HepG2 (cell line): ENCODE data around the gene KIF23. TPM values are rescaled to one million over a fixed set of nuclear protein-coding genes. Genes with fewer than 3 reads are reported as not detected.

Experiments used
- ARID3A ChIP-seq: IDR thresholded peaks from 2 replicates; pipeline ENCODE4 v1.6.1; 2012; ENCODE audit warnings: low read depth, low read length, improper control_type of control experiment
- NFKB2 ChIP-seq: sonication (generic); formaldehyde crosslinking; IDR thresholded peaks from 2 replicates; pipeline ENCODE4 v1.4.0; 2020; ENCODE audit warnings: missing genetic modification reagents, borderline replicate concordance
- NFRKB ChIP-seq: fragments of 450-650 bp; IDR thresholded peaks from 2 replicates; pipeline ENCODE4 v1.6.1; 2017
- RAD21 ChIP-seq: fragments of 450-650 bp; formaldehyde crosslinking; IDR thresholded peaks from 2 replicates; pipeline ENCODE4 v1.5.0; 2020; ENCODE audit warnings: mild to moderate bottlenecking
- REXO4 ChIP-seq: sonication (generic); formaldehyde crosslinking; IDR thresholded peaks from 2 replicates; pipeline ENCODE4 v1.8.0; 2022; ENCODE audit warnings: missing genetic modification reagents, mild to moderate bottlenecking, borderline replicate concordance
- SIX1 ChIP-seq: sonication (generic); formaldehyde crosslinking; IDR thresholded peaks from 2 replicates; pipeline ENCODE4 v1.4.0; 2020; ENCODE audit warnings: missing genetic modification reagents, borderline replicate concordance
- SNRNP70 ChIP-seq: fragments of 200-400 bp; formaldehyde crosslinking; IDR thresholded peaks from 2 replicates; pipeline ENCODE4 v1.6.1; 2017; ENCODE audit warnings: mild to moderate bottlenecking, low read depth, low read length, moderate library complexity
- SP2 ChIP-seq: sonication (generic); formaldehyde crosslinking; IDR thresholded peaks from 2 replicates; pipeline ENCODE4 v1.5.1; 2020; ENCODE audit warnings: mild to moderate bottlenecking, missing genetic modification reagents
- ZBTB38 ChIP-seq: sonication (generic); formaldehyde crosslinking; IDR thresholded peaks from 2 replicates; pipeline ENCODE4 v1.5.1; 2020; ENCODE audit warnings: mild to moderate bottlenecking, missing genetic modification reagents
- ZKSCAN8 ChIP-seq: IDR thresholded peaks from 2 replicates; pipeline ENCODE4 v1.6.1; 2016; ENCODE audit warnings: borderline replicate concordance, missing genetic modification reagents, missing compliant biosample characterization
- ZNF333 ChIP-seq: sonication (generic); formaldehyde crosslinking; IDR thresholded peaks from 2 replicates; pipeline ENCODE4 v1.4.0; 2020; ENCODE audit warnings: mild to moderate bottlenecking, missing genetic modification reagents, borderline replicate concordance
- ZNF547 ChIP-seq: sonication (generic); formaldehyde crosslinking; IDR thresholded peaks from 2 replicates; pipeline ENCODE4 v1.5.1; 2020; ENCODE audit warnings: mild to moderate bottlenecking, missing genetic modification reagents
- ZNF570 ChIP-seq: sonication (generic); formaldehyde crosslinking; IDR thresholded peaks from 2 replicates; pipeline ENCODE4 v1.4.0; 2020; ENCODE audit warnings: mild to moderate bottlenecking, missing genetic modification reagents, borderline replicate concordance
- ZNF749 ChIP-seq: sonication (generic); formaldehyde crosslinking; IDR thresholded peaks from 2 replicates; pipeline ENCODE4 v1.8.0; 2022; ENCODE audit warnings: mild to moderate bottlenecking, missing genetic modification reagents, moderate library complexity, borderline replicate concordance
- ZNF768 ChIP-seq: sonication (generic); formaldehyde crosslinking; IDR thresholded peaks from 2 replicates; pipeline ENCODE4 v1.4.0; 2020; ENCODE audit warnings: missing genetic modification reagents
- ZSCAN9 ChIP-seq: IDR thresholded peaks from 2 replicates; pipeline ENCODE4 v1.6.1; 2016; ENCODE audit warnings: borderline replicate concordance
- polyA plus RNA-seq, 8 experiments: library from polyadenylated mRNA; depleted of rRNA in 3 of 8; stranded (reverse) in 7 of 8; unstranded in 1 of 8; fragments of >200 nt; fragmentation: Illumina TruSeq in 4 of 8; extraction: Trizol in 4 of 8; gene quantifications; 2 replicates each; pipeline versions ENCODE4 v1.2.1 to v1.2.3, GENCODE V29; 2011 to 2016; ENCODE audit warnings: low read depth in 4 of 8, missing spikeins in 1 of 8, mixed read lengths in 1 of 8; ENCODE audit not compliant: insufficient read depth in 1 of 8
- total RNA-seq, 5 experiments: library from RNA; depleted of rRNA; stranded (reverse); fragments of >200 nt; fragmentation: Illumina TruSeq; extraction: Trizol; gene quantifications; 2 replicates each; pipeline ENCODE4 v1.2.3, GENCODE V29; 2016; ENCODE audit warnings: low read depth in 1 of 5
- TF ChIP-seq, protein P1 (sequence below): sonication (generic); formaldehyde crosslinking; IDR thresholded peaks from 2 replicates; pipeline ENCODE4 v1.4.0; 2020; ENCODE audit warnings: low read depth, mild to moderate bottlenecking, missing genetic modification reagents
- TF ChIP-seq, protein P2 (sequence below): sonication (generic); formaldehyde crosslinking; IDR thresholded peaks from 2 replicates; pipeline ENCODE4 v1.8.1; 2022; ENCODE audit warnings: low read depth, mild to moderate bottlenecking, missing genetic modification reagents
- TF ChIP-seq, protein P3 (sequence below): sonication (generic); formaldehyde crosslinking; IDR thresholded peaks from 2 replicates; pipeline ENCODE4 v1.5.1; 2020; ENCODE audit warnings: missing genetic modification reagents, mild to moderate bottlenecking, borderline replicate concordance
- TF ChIP-seq, protein P4 (sequence below): sonication (generic); formaldehyde crosslinking; IDR thresholded peaks from 2 replicates; pipeline ENCODE4 v1.8.1; 2023; ENCODE audit warnings: mild to moderate bottlenecking, missing genetic modification reagents

KIF23 gene
- total and polyA plus RNA-seq, 2 of the 13 experiments (the other 11 are each of a cell fraction or from before 2014, with no cell fraction given), result 11.3 to 38.1 TPM

- TF ChIP-seq, protein P1, sequence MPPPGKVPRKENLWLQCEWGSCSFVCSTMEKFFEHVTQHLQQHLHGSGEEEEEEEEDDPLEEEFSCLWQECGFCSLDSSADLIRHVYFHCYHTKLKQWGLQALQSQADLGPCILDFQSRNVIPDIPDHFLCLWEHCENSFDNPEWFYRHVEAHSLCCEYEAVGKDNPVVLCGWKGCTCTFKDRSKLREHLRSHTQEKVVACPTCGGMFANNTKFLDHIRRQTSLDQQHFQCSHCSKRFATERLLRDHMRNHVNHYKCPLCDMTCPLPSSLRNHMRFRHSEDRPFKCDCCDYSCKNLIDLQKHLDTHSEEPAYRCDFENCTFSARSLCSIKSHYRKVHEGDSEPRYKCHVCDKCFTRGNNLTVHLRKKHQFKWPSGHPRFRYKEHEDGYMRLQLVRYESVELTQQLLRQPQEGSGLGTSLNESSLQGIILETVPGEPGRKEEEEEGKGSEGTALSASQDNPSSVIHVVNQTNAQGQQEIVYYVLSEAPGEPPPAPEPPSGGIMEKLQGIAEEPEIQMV (CRISPR knock-in tag), result peak; percentile 53; the same call in 1 of the 2 replicates
- TF ChIP-seq ZBTB38 (0 out of 2 replicates have a peak, but pooled peaks have one; percentile 49), REXO4 (no peak), SP2 (CRISPR knock-in tag) (peak; percentile 75), ZNF570 (CRISPR knock-in tag) (no peak), ZSCAN9 (CRISPR knock-in tag) (0 out of 2 replicates have a peak, but pooled peaks have one; percentile 43), ZNF333 (CRISPR knock-in tag) (no peak), ZNF749 (CRISPR knock-in tag) (no peak), RAD21 (CRISPR knock-in tag) (0 out of 2 replicates have a peak, but pooled peaks have one; percentile 17), ZNF768 (CRISPR knock-in tag) (no peak), NFKB2 (peak; percentile 58; the same call in 1 of the 2 replicates), ARID3A (no peak), SNRNP70 (no peak), ZKSCAN8 (CRISPR knock-in tag) (no peak; the same call in 1 of the 2 replicates), SIX1 (CRISPR knock-in tag) (no peak), ZNF547 (CRISPR knock-in tag) (peak; percentile 79), NFRKB (no peak)
- TF ChIP-seq, protein P2, sequence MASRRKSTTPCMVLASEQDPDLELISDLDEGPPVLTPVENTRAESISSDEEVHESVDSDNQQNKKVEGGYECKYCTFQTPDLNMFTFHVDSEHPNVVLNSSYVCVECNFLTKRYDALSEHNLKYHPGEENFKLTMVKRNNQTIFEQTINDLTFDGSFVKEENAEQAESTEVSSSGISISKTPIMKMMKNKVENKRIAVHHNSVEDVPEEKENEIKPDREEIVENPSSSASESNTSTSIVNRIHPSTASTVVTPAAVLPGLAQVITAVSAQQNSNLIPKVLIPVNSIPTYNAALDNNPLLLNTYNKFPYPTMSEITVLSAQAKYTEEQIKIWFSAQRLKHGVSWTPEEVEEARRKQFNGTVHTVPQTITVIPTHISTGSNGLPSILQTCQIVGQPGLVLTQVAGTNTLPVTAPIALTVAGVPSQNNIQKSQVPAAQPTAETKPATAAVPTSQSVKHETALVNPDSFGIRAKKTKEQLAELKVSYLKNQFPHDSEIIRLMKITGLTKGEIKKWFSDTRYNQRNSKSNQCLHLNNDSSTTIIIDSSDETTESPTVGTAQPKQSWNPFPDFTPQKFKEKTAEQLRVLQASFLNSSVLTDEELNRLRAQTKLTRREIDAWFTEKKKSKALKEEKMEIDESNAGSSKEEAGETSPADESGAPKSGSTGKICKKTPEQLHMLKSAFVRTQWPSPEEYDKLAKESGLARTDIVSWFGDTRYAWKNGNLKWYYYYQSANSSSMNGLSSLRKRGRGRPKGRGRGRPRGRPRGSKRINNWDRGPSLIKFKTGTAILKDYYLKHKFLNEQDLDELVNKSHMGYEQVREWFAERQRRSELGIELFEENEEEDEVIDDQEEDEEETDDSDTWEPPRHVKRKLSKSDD (CRISPR knock-in tag), result no peak; the same call in 1 of the 2 replicates
- TF ChIP-seq, protein P3, sequence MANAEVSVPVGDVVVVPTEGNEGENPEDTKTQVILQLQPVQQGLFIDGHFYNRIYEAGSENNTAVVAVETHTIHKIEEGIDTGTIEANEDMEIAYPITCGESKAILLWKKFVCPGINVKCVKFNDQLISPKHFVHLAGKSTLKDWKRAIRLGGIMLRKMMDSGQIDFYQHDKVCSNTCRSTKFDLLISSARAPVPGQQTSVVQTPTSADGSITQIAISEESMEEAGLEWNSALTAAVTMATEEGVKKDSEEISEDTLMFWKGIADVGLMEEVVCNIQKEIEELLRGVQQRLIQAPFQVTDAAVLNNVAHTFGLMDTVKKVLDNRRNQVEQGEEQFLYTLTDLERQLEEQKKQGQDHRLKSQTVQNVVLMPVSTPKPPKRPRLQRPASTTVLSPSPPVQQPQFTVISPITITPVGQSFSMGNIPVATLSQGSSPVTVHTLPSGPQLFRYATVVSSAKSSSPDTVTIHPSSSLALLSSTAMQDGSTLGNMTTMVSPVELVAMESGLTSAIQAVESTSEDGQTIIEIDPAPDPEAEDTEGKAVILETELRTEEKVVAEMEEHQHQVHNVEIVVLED (CRISPR knock-in tag), result peak; percentile 69; the same call in 1 of the 2 replicates
- TF ChIP-seq, protein P4, sequence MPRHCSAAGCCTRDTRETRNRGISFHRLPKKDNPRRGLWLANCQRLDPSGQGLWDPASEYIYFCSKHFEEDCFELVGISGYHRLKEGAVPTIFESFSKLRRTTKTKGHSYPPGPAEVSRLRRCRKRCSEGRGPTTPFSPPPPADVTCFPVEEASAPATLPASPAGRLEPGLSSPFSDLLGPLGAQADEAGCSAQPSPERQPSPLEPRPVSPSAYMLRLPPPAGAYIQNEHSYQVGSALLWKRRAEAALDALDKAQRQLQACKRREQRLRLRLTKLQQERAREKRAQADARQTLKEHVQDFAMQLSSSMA, result 0 out of 2 replicates have a peak, but pooled peaks have one; percentile 13
Observed at GRCh38 chr15:69413822-69414700, at the start of gene KIF23 (continued).
